RWPE1 (cell line): ENCODE data around the gene KCNK10.

Experiments used
- CTCF ChIA-PET: fragments of 350-600 bp; sonication (Branson Sonifier 250); formaldehyde crosslinking; extraction: SDS; loops from one replicate; lab custom pipeline; 2021; lab: Yijun Ruan, JAX
- POLR2A ChIA-PET: fragments of 400-600 bp; formaldehyde crosslinking; extraction: SDS; loops from one replicate; lab custom pipeline; 2020; ENCODE audit warnings: antibody characterized with exemption; ENCODE audit not compliant: low non-redundant PET; lab: Yijun Ruan, JAX
- DNase-seq: peaks from one replicate; pipeline ENCODE4 v3.0.0; 2012; ENCODE audit warnings: low spot score
- H3K27ac ChIP-seq: fragments of 450-650 bp; 2 replicates; pipeline ENCODE4 v1.5.1; 2017
- CTCF ChIP-seq: fragments of 450-650 bp; conservative IDR thresholded peaks from 2 replicates; pipeline ENCODE4 v1.5.1; 2017; ENCODE audit warnings: low read depth, mild to moderate bottlenecking

KCNK10 gene

GRCh38 chr14:88168025-88168424 is 155.0 kb downstream of the KCNK10 start:
- no peak for TF ChIP-seq CTCF
- CTCF ChIA-PET: interaction anchor here (0.7 to 1.1 kb wide), 3 partner anchors 19 to 589 kb away, joined by 3 read pairs; no protein-coding TSS in a partner anchor
- H3K27ac ChIP-seq: no peak overlapping the region
- POLR2A ChIA-PET: no interaction called here
- DNase-seq: no peak

GRCh38 chr14:88166616-88167015 is 156.5 kb downstream of the KCNK10 start:
- DNase-seq: peak; percentile 12
- ChIA-PET CTCF (no interaction called here), POLR2A (no interaction called here)
- no peak overlapping the region for H3K27ac ChIP-seq
- no peak for TF ChIP-seq CTCF

GRCh38 chr14:88164906-88165534 is 158.0 kb downstream of the KCNK10 start:
- POLR2A ChIA-PET: no interaction called here
- no peak for DNase-seq
- no peak for TF ChIP-seq CTCF
- H3K27ac ChIP-seq: no peak overlapping the region
- CTCF ChIA-PET: no interaction called here

GRCh38 chr14:88163731-88164255 is 159.3 kb downstream of the KCNK10 start:
- DNase-seq: no peak
- no peak overlapping the region for H3K27ac ChIP-seq
- CTCF ChIA-PET: interaction anchor here (0.7 kb wide), 1 partner anchor 1639 kb away, joined by 3 read pairs; no protein-coding TSS in a partner anchor
- POLR2A ChIA-PET: no interaction called here
- no peak for TF ChIP-seq CTCF

GRCh38 chr14:88156127-88156526 is 166.9 kb downstream of the KCNK10 start:
- ChIA-PET POLR2A (no interaction called here), CTCF (no interaction called here)
- DNase-seq: no peak
- TF ChIP-seq CTCF: no peak
- no peak overlapping the region for H3K27ac ChIP-seq

- ChIA-PET CTCF (no interaction called here), POLR2A (no interaction called here)
- no peak overlapping the region for H3K27ac ChIP-seq
- no peak for DNase-seq
- no peak for TF ChIP-seq CTCF
Measured at GRCh38 chr14:88154926-88155325, 168.1 kb downstream of the KCNK10 start.
